HG03103 (cell line): ENCODE results near the gene NRBP1.
"Not testable (repeated sequence)": the region's sequence is repeated elsewhere in the genome, so short reads cannot be mapped to it uniquely, and the experiment has no call there.

ENCODE experiments used
- ATAC-seq: cut with Tn5 transposase; IDR thresholded peaks from one replicate; pipeline ENCODE4 v1.9.1; 2021; ENCODE audit warnings: low read depth; ENCODE audit not compliant: unreplicated experiment

NRBP1 gene

GRCh38 chr2:27421660-27422250 lies 6.7 kb upstream of the NRBP1 start:
- no peak for ATAC-seq

- ATAC-seq, result no peak
These were observed 5.5 kb upstream of the NRBP1 start for GRCh38 chr2:27422958-27423357.

- not testable (repeated sequence) for ATAC-seq
These were observed 3.4 kb upstream of the NRBP1 start for GRCh38 chr2:27425039-27425438.

GRCh38 chr2:27427863-27428212 lies 593 bp upstream of the NRBP1 start:
- ATAC-seq, result no peak

GRCh38 chr2:27428978-27429541 lies 629 bp downstream of the NRBP1 start:
- ATAC-seq, result peak; percentile 57

- no peak for ATAC-seq
These were observed 3.0 kb downstream of the NRBP1 start for GRCh38 chr2:27431395-27431794.

GRCh38 chr2:27435628-27436027 lies 7.2 kb downstream of the NRBP1 start:
- ATAC-seq, result no peak

- no peak for ATAC-seq
These were observed 12.9 kb downstream of the NRBP1 start for GRCh38 chr2:27441226-27441926.

- ATAC-seq, result peak; percentile 51
These were observed 13.8 kb downstream of the NRBP1 start, which contains the start of gene KRTCAP3 for GRCh38 chr2:27441958-27442919. Gene KRTCAP3, plus strand, starts transcription at chr2:27442381. Its CDS starts 32 bp downstream, at chr2:27442413.

- no peak for ATAC-seq
These were observed 14.5 kb downstream of the NRBP1 start for GRCh38 chr2:27442920-27443282.

- ATAC-seq, result no peak
These were observed 16.7 kb downstream of the NRBP1 start for GRCh38 chr2:27445155-27445554.

GRCh38 chr2:27445615-27446014 lies 17.2 kb downstream of the NRBP1 start:
- ATAC-seq, result no peak

- ATAC-seq, result no peak
These were observed 17.6 kb downstream of the NRBP1 start for GRCh38 chr2:27446057-27446456.

- ATAC-seq, result no peak
These were observed 19.9 kb downstream of the NRBP1 start for GRCh38 chr2:27448381-27448780.

GRCh38 chr2:27451095-27451494 lies 22.7 kb downstream of the NRBP1 start:
- ATAC-seq, result no peak

- no peak for ATAC-seq
These were observed 25.5 kb downstream of the NRBP1 start for GRCh38 chr2:27453968-27454367.

- no peak for ATAC-seq
These were observed 32.7 kb downstream of the NRBP1 start for GRCh38 chr2:27461118-27461517.

GRCh38 chr2:27464443-27464842 lies 36.0 kb downstream of the NRBP1 start:
- no peak for ATAC-seq

- ATAC-seq, result no peak
These were observed 43.5 kb downstream of the NRBP1 start for GRCh38 chr2:27471961-27472360.

- ATAC-seq, result no peak
These were observed 57.1 kb downstream of the NRBP1 start for GRCh38 chr2:27485496-27485895.

- ATAC-seq, result no peak
These were observed 60.7 kb downstream of the NRBP1 start for GRCh38 chr2:27489118-27489497.
